NCI-H2171 (cell line): Measurements from ENCODE around the gene IL10.

Source experiments
- DNase-seq: peaks from one replicate; lab custom pipeline; 2025; lab: John Stamatoyannopoulos, UW

The IL10 gene

DNA sequence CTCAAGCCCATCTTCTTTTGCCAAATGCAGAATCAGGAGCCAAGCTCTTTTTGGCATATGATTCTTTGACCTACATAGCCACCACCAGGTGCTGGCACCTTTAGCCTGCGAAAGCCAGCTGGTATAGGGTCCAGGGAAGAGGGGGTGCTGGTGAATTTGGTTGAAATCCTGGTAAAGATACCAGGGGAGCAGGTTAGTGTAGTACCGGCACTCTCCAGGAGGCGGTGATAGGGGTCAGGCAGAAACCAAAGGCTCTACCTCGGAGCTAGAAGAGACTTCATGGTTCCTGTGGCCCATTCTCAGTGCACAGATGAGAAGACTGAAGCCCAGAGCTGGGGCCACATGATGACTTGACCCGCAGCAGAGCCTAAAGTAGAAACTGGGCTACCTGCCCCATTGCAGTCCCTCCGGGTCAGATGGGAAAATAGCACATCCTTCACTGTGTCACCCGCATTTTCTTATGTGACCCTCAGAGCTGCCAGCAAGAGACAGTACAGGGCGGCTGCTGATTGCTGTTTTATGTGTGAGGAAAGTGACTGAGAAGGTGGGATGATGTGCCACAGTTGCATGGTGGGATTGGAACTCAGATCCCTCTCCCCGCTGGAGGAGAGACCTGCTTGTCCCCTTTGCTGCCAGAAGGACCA lies 37.7 kb downstream of the IL10 start:
- DNase-seq: no peak

- DNase-seq: no peak
These were observed 39.3 kb downstream of the IL10 start for GRCh38 chr1:206732992-206733391.

DNA sequence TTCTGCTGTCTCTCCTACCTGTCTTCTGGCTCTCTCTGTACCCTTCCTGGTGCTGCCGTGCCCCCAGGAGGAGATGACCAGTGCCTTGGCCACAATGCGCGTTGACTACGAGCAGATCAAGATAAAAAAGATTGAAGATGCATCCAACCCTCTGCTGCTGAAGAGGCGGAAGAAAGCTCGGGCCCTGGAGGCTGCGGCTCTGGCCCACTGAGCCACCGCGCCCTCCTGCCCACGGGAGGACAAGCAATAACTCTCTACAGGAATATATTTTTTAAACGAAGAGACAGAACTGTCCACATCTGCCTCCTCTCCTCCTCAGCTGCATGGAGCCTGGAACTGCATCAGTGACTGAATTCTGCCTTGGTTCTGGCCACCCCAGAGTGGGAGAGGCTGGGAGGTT lies 39.8 kb downstream of the IL10 start:
- no peak for DNase-seq

DNA sequence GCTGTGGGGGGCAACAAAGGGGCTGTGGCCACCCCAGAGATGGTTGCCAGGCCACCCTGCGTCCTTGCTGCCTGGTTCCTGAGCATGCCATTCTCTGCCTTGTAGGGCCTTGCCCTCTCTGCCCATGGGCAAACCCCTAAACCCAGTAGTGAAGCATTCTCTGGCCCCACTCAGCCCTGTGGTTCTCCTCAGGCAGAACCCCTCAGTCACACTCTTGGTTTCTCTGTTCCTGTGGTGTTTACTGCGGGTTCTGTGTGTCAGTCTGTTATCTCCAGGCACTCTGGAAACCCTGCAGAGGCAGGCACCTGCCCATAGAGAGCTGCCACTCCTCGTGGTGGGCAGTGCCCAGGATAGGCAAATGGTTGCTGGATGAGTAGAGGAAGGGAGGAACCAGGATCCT lies 42.8 kb downstream of the IL10 start:
- no peak for DNase-seq

DNA sequence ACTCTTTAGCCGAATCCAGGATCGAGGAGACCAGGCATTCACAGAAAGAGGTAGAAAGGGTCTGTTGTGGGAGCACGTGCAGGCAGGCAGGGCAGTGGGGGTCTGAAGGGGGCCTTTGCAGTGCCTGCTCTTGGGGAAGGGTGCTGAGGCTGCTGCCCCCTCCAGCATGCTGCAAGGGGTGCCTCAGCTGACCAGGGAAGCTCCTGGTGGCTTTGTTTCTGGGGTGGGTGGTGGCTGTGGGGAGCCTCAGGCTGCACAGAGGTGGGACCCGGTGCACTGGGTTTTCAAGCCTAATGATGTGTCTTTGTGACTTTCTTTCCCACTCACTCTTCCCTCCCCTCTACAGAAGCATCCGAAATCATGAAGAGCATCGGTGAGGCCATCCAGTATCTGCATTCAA lies 43.2 kb downstream of the IL10 start:
- no peak for DNase-seq

GRCh38 chr1:206728697-206728987 lies 43.7 kb downstream of the IL10 start:
- no peak for DNase-seq

DNA sequence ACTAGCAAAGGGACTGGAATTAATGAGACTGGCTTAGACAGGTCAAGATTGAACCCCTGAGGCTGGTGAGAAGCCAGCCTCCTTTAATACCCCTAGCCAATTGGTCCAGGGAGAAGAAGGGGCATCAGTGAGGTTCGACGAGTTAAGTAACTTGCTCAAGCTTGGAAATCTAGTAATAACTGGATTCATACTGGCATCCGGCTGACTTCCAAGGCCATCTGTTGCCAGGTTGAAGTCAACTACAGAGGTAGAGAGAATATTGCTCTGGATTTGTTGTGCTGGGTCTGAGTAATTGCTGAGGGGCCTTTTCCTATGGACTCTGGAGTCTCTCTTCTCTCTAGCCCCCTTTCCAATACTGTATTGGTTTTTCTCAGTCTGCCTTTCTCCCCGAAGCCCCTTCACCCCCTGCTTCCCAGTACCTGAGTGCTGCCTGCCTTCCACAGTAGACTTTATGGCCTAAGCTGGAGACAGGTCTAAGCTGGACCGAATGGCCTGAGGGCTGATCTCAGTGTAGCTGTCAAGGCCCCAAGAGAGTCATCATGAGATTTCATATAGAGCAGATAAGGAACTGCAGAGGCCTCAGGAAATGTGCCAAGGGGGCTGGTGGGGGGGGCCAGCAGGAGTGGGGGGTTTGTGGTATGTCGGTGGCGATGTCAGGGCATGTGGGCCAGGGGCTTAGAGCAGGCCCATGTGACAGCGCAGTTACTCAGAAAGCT lies 44.2 kb downstream of the IL10 start:
- no peak for DNase-seq

- no peak for DNase-seq
These were observed 47.0 kb downstream of the IL10 start for GRCh38 chr1:206725109-206725963.

GRCh38 chr1:206723805-206724472 lies 48.4 kb downstream of the IL10 start:
- no peak for DNase-seq

DNA sequence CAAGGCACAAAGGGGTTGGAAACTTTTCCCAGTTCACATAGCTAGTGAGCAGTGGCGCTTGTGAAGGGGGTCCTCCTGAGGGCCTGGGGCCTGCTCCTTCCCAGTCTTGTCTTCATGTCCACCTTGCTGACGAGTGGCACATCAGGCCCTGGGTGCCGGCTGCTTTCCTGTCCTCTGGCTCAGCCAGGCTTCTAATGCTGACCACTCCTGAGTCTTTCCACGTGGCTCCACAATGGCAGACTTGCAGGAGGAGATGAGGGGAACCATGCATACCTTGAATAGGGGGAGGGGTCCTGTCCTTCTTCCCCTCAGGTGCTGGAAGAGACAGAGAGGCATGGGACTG lies 48.9 kb downstream of the IL10 start:
- DNase-seq: no peak

DNA sequence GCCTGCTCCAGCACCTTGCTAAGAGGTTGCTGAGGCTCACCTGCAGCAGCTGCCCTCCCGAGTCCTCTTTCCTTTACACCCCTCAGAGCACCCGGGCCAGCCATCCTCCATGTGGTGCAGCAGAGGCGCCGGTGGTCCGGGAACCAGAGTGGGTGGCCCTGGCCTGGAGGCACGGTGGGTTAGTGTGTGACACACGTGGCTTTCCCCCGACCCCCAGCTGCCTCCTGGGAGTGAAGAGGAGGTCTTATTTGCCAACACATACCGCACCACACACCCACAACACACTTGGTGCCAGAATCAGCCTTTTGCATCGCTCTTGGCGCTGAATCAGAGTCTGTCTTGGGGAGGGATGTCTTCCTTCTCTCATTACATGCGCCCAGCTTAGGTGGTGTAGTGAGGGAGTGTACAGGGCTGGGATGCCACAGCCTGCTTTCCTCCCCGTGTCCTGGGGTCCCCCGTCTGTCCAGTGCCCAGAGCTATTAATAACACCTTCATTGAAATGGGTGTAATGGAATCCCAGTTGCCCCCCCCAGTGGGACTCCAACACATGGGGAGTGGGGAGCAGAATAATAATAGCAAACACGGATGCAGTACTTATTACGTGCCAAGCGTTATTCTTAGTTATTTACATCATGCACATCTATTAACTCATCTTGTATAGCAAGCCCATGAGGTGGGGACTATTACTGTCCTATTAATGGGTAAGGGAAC lies 49.4 kb downstream of the IL10 start:
- no peak for DNase-seq

GRCh38 chr1:206721454-206721853 lies 50.8 kb downstream of the IL10 start:
- no peak for DNase-seq

- DNase-seq: no peak
These were observed 53.0 kb downstream of the IL10 start for GRCh38 chr1:206719169-206719839.

DNA sequence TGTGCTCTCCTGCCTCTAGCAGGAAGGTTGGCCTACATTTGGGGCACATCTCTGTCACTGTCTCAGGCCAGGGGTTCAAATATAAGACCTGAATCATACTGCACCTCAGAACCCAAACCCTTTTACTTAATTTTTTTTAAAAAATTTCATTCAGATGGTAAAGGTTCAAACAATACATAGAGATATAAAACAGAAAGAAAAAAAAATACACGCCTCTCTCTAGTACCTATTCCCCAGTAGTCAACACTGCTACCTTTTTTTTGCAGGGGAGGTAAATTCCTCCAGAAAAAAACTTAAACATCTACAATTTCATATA lies 54.7 kb downstream of the IL10 start:
- DNase-seq: no peak
